K562 (cell line): ENCODE data around the gene NTSR2. TPM values are rescaled to one million over a fixed set of nuclear protein-coding genes. Genes with fewer than 3 reads are reported as not detected.

Experiments used
- ATAC-seq: fragments of 200-7000 bp; cut with Tn5 transposase; 3 replicates; pipeline ENCODE4 v1.9.1; 2020; ENCODE audit warnings: moderate library complexity
- BruUV-seq: library from RNA; stranded (reverse); fragments of 400-500 nt; replicated peaks from 2 replicates; lab custom pipeline; 2021; lab: Mats Ljungman, UMichigan
- CTCF ChIA-PET: fragments of 300-600 bp; formaldehyde crosslinking; extraction: SDS; loops from one replicate; lab custom pipeline; 2021; ENCODE audit warnings: low intra/inter-chr PET ratio; lab: Yijun Ruan, JAX
- POLR2A ChIA-PET: fragments of 300-600, 350-650 bp; sonication (Branson Sonifier 250); formaldehyde crosslinking; extraction: SDS; loops from one replicate; lab custom pipeline; 2021; ENCODE audit warnings: antibody characterized with exemption, inconsistent platforms; lab: Yijun Ruan, JAX
- DNase-seq, 4 experiments: peaks; one replicate each; pipeline versions ENCODE4 v3.0.0 to v3.0.0-alpha.2; 2011 to 2018; ENCODE audit warnings: low spot score in 3 of 4, mixed read lengths in 3 of 4; ENCODE audit errors: extremely low read depth in 1 of 4
- FAIRE-seq: peaks from 2 replicates; lab custom pipeline; 2011; peaks lifted over from hg19 to GRCh38; lab: Jason Lieb, UNC
- H2AFZ ChIP-seq: 2 replicates; pipeline ENCODE4 v1.6.0; 2011; ENCODE audit warnings: low read depth, low read length, control low read depth, inconsistent platforms
- H3K27ac ChIP-seq: fragments of 200-600 bp; 3 replicates; pipeline ENCODE4 v1.8.0; 2011; ENCODE audit warnings: low read depth, mild to moderate bottlenecking, control low read depth, inconsistent platforms, low read length, moderate library complexity, mixed read lengths; ENCODE audit errors: extremely low read depth
- H3K27me3 ChIP-seq, 2 experiments: fragments of 300-600 bp in 1 of 2; 2 replicates in 1 of 2; 3 replicates in 1 of 2; pipeline versions ENCODE4 v1.6.0 to v1.8.0; 2011; ENCODE audit warnings: inconsistent platforms in 2 of 2, low read length in 2 of 2, mild to moderate bottlenecking in 1 of 2, mixed read lengths in 1 of 2, moderate library complexity in 1 of 2; ENCODE audit not compliant: control insufficient read depth in 2 of 2, insufficient read depth in 2 of 2
- H3K36me3 ChIP-seq: fragments of 300-600 bp; 3 replicates; pipeline ENCODE4 v1.8.0; 2011; ENCODE audit warnings: mild to moderate bottlenecking, low read length, inconsistent platforms; ENCODE audit not compliant: control insufficient read depth, insufficient read depth
- H3K4me1 ChIP-seq, 2 experiments: fragments of 200-600 bp in 1 of 2; replicated peaks in 1 of 2; 2 replicates in 1 of 2; 3 replicates in 1 of 2; pipeline versions ENCODE4 v1.5.1 to v1.8.0; 2011; ENCODE audit warnings: inconsistent platforms in 2 of 2, low read length in 2 of 2, mild to moderate bottlenecking in 1 of 2, mixed read lengths in 1 of 2, moderate library complexity in 1 of 2; ENCODE audit not compliant: control insufficient read depth in 2 of 2, insufficient read depth in 2 of 2
- H3K4me2 ChIP-seq: 2 replicates; pipeline ENCODE4 v1.6.1; 2011; ENCODE audit warnings: low read length, control low read depth, inconsistent platforms, mixed read lengths; ENCODE audit not compliant: insufficient read depth
- H3K4me3 ChIP-seq: fragments of 200-600 bp; sonication (generic), shearing (Covaris generic); 2 replicates; pipeline ENCODE4 v1.5.1; 2016; ENCODE audit warnings: control low read depth, inconsistent platforms
- H3K79me2 ChIP-seq: fragments of 200-600 bp; 3 replicates; pipeline ENCODE4 v1.8.0; 2011; ENCODE audit warnings: low read length, inconsistent platforms; ENCODE audit not compliant: control insufficient read depth, insufficient read depth
- H3K9ac ChIP-seq, 2 experiments: 2 replicates each; pipeline versions ENCODE4 v1.6.0 to v1.6.1; 2011; ENCODE audit warnings: low read depth in 2 of 2, low read length in 2 of 2, control low read depth in 1 of 2, inconsistent platforms in 1 of 2, mild to moderate bottlenecking in 1 of 2, mixed read lengths in 1 of 2; ENCODE audit not compliant: insufficient read depth in 1 of 2
- H3K9me1 ChIP-seq: one replicate; pipeline ENCODE4 v1.6.0; 2011; ENCODE audit warnings: inconsistent platforms, mild to moderate bottlenecking, low read length, moderate library complexity; ENCODE audit not compliant: control insufficient read depth, insufficient read depth
- H3K9me3 ChIP-seq: replicated peaks from 2 replicates; pipeline ENCODE4 v1.5.1; 2011; ENCODE audit warnings: low read depth, low read length, inconsistent platforms; ENCODE audit not compliant: control insufficient read depth, insufficient read depth
- H4K20me1 ChIP-seq: replicated peaks from 2 replicates; pipeline ENCODE4 v1.6.1; 2011; ENCODE audit warnings: low read length, inconsistent platforms, mixed read lengths; ENCODE audit not compliant: control insufficient read depth, insufficient read depth
- CHCHD3 ChIP-seq: fragments of 250-450 bp; sonication (Bioruptor Pico); IDR thresholded peaks from 2 replicates; pipeline ENCODE4 v2.1.2; 2022; ENCODE audit warnings: mild to moderate bottlenecking
- HMGN3 ChIP-seq: IDR thresholded peaks from 2 replicates; pipeline ENCODE4 v1.6.1; 2011; ENCODE audit warnings: borderline replicate concordance, low read depth, mild to moderate bottlenecking, mixed read lengths, low read length; ENCODE audit not compliant: insufficient read length; ENCODE audit errors: extremely low read depth
- RNF219 ChIP-seq: fragments of 250-450 bp; sonication (Bioruptor Pico); IDR thresholded peaks from 2 replicates; pipeline ENCODE4 v1.5.0; 2022; ENCODE audit warnings: mild to moderate bottlenecking
- TCF3 ChIP-seq: sonication (generic); formaldehyde crosslinking; IDR thresholded peaks from 2 replicates; pipeline ENCODE4 v1.4.0; 2020; ENCODE audit warnings: mild to moderate bottlenecking, missing genetic modification reagents
- WHSC1 ChIP-seq: IDR thresholded peaks from one replicate; pipeline ENCODE4 v1.6.1; 2012; ENCODE audit warnings: low read length, control low read depth, inconsistent platforms
- ZNF124 ChIP-seq: sonication (generic); formaldehyde crosslinking; IDR thresholded peaks from 2 replicates; pipeline ENCODE4 v1.8.1; 2022; ENCODE audit warnings: missing genetic modification reagents
- ZNF133 ChIP-seq: fragments of 250-450 bp; sonication (Bioruptor Pico); IDR thresholded peaks from 2 replicates; pipeline ENCODE4 v1.4.0; 2020; ENCODE audit warnings: mild to moderate bottlenecking
- ZNF134 ChIP-seq: fragments of 250-450 bp; sonication (Bioruptor Pico); conservative IDR thresholded peaks from 2 replicates; pipeline ENCODE4 v1.4.0; 2020
- ZNF140 ChIP-seq: fragments of 250-450 bp; sonication (Bioruptor Pico); IDR thresholded peaks from 2 replicates; pipeline ENCODE4 v1.8.0; 2021; ENCODE audit warnings: moderate library complexity, mild to moderate bottlenecking, inconsistent platforms
- ZNF224 ChIP-seq: sonication (generic); formaldehyde crosslinking; IDR thresholded peaks from 2 replicates; pipeline ENCODE4 v1.8.0; 2022; ENCODE audit warnings: mild to moderate bottlenecking, missing genetic modification reagents
- ZNF75A ChIP-seq: fragments of 450-650 bp; formaldehyde crosslinking; IDR thresholded peaks from 2 replicates; pipeline ENCODE4 v1.4.0; 2020; ENCODE audit warnings: mild to moderate bottlenecking
- WGBS: fragments of 100-300 bp; shearing (Covaris generic); methylation state at CpG from one replicate; pipeline ENCODE4 v1.1.6; 2016; ENCODE audit warnings: low coverage, mixed read lengths; ENCODE audit not compliant: insufficient coverage; ENCODE audit errors: missing lambda C conversion rate; 5-methylcytosine and 5-hydroxymethylcytosine counted together
- in situ Hi-C: fragments of 300-500 bp; cut with MboI; formaldehyde crosslinking; loops from 4 replicates; pipeline ENCODE4 v1.15.0; 2018; ENCODE audit warnings: inconsistent platforms, mixed read lengths
- intact Hi-C: fragments of 100-400 bp; cut with micrococcal nuclease; formaldehyde crosslinking; loops from 2 replicates; pipeline ENCODE4 v1.14.2; 2022
- polyA plus RNA-seq, 8 experiments: library from polyadenylated mRNA; depleted of rRNA in 4 of 8; stranded (reverse) in 5 of 8; unstranded in 3 of 8; fragments of >200 nt; fragmentation: Nextera tagmentation in 2 of 8; fragmentation: Illumina TruSeq in 1 of 8; extraction: Ambion mirVana in 2 of 8; extraction: Trizol in 1 of 8; gene quantifications; 2 replicates each; pipeline versions ENCODE4 v1.2.1 to v1.2.3, GENCODE V29; 2011 to 2014; ENCODE audit warnings: inconsistent platforms in 1 of 8, missing spikeins in 1 of 8
- total RNA-seq, 7 experiments: library from RNA; depleted of rRNA in 6 of 7; stranded (reverse); fragments of >200 nt in 6 of 7; fragmentation: Illumina TruSeq in 2 of 7; extraction: Trizol in 2 of 7; gene quantifications; 2 replicates each; pipeline versions ENCODE4 v1.2.1 to v1.2.3, GENCODE V29; 2011 to 2021; ENCODE audit warnings: low replicate concordance in 1 of 7
- TF ChIP-seq, protein P1 (sequence below): fragments of 250-450 bp; sonication (Bioruptor Pico); IDR thresholded peaks from 2 replicates; pipeline ENCODE4 v1.4.0; 2020

Gene NTSR2
- total and polyA plus RNA-seq, 9 of the 15 experiments (the other 6 are each of a cell fraction or from before 2014, with no cell fraction given) = not detected

DNA sequence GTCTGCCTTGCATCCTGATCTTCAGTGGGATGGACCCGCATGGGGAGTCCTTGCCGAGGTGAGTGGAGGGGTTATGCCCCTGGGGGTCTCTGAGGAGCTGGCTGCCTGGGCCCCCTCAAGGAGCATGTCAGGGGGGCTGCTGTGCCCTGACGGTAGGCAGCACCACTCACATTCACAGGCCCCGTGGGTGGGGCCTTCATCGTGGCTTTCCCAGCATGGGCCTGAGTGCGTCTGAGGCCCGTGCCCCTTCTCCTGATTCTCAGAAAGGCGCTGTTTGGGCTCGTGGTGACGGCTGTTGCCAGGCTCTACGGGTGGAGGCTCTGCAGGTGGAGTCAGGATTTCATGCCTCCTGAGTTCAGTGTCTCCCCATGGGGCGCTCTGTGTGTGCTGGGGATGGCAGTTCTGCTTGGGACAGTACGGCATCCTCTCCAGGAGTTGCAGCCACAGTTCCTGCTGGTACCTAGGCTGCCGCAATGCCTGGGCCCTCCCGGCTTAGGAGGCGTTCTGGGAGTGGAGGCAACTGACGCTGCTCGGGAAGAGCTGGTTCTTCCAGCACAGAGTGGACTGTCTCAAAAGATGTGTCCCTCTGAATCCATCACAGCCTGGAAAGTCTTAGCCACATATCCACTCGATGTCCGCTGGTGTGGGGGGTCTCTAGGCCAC lies 57.3 kb downstream of the NTSR2 start:
- no TSS peak for BruUV-seq
- no peak overlapping the region for H3K9ac ChIP-seq
- POLR2A ChIA-PET = no interaction called here
- peaks cover 0 to 7% of the 10 kb centered on the region in 2 experiments; a peak in 2 of 5 replicates for H3K4me1 ChIP-seq
- H3K9me1 ChIP-seq = no peaks in the 10 kb centered on the region
- no peaks in the 10 kb centered on the region for H3K9me3 ChIP-seq
- no peak overlapping the region for H3K4me2 ChIP-seq
- ATAC-seq (no peak), FAIRE-seq (no peak), DNase-seq (no peak)
- 0 out of 2 replicates have a peak, but pooled peaks cover 6% of the 10 kb centered on the region for H4K20me1 ChIP-seq
- no peak overlapping the region for H3K27ac ChIP-seq
- no peaks in the 10 kb centered on the region for H3K79me2 ChIP-seq
- H3K27me3 ChIP-seq = peaks cover 60 to 82% of the 10 kb centered on the region in 2 experiments
- 3% methylated on average over 19 of the region's 20 CpGs for WGBS
- in situ Hi-C loops = no loop called here
- H3K36me3 ChIP-seq = no peaks in the 10 kb centered on the region
- no peak overlapping the region for H2AFZ ChIP-seq
- TF ChIP-seq ZNF224 (CRISPR knock-in tag) (no peak), RNF219 (CRISPR knock-in tag) (no peak), ZNF134 (CRISPR knock-in tag) (no peak), CHCHD3 (CRISPR knock-in tag) (no peak), HMGN3 (no peak), WHSC1 (no peak), TCF3 (CRISPR knock-in tag) (no peak), ZNF140 (CRISPR knock-in tag) (no peak), ZNF75A (CRISPR knock-in tag) (no peak), ZNF124 (CRISPR knock-in tag) (no peak), ZNF133 (CRISPR knock-in tag) (no peak)
- TF ChIP-seq, protein P1, sequence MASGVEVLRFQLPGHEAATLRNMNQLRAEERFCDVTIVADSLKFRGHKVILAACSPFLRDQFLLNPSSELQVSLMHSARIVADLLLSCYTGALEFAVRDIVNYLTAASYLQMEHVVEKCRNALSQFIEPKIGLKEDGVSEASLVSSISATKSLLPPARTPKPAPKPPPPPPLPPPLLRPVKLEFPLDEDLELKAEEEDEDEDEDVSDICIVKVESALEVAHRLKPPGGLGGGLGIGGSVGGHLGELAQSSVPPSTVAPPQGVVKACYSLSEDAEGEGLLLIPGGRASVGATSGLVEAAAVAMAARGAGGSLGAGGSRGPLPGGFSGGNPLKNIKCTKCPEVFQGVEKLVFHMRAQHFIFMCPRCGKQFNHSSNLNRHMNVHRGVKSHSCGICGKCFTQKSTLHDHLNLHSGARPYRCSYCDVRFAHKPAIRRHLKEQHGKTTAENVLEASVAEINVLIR = no peak
- no peak overlapping the region for H3K4me3 ChIP-seq
- intact Hi-C loops = no loop called here
- CTCF ChIA-PET = no interaction called here
